Measurements from ENCODE around the gene DPF1.

DPF1 gene

GRCh38 chr19:38224014-38224862, at the start of gene DPF1:
Gene DPF1, minus strand, starts transcription at chr19:38224222. Its CDS starts 80 bp downstream, at chr19:38224142.
- in situ Hi-C loops (cut with MboI; ENCODE audit: low sequenced_read_pairs, unreplicated experiment): no loop called here
- peak; percentile 97 for DNase-seq (ENCODE audit: low spot score)
- TF ChIP-seq CTCF (IDR thresholded peaks at IDR 0.05; ENCODE audit: borderline replicate concordance, control extremely low read depth, extremely low read depth, insufficient read depth, missing control alignments): peak; percentile 15

- no peak for TF ChIP-seq CTCF (IDR thresholded peaks at IDR 0.05; ENCODE audit: borderline replicate concordance, control extremely low read depth, extremely low read depth, insufficient read depth, missing control alignments)
- in situ Hi-C loops (cut with MboI; ENCODE audit: low sequenced_read_pairs, unreplicated experiment): no loop called here
- DNase-seq (ENCODE audit: low spot score): no peak
Observed at GRCh38 chr19:38273499-38273898, 49.5 kb upstream of the DPF1 start.

- DNase-seq (ENCODE audit: low spot score): no peak
- TF ChIP-seq CTCF (IDR thresholded peaks at IDR 0.05; ENCODE audit: borderline replicate concordance, control extremely low read depth, extremely low read depth, insufficient read depth, missing control alignments): no peak
- in situ Hi-C loops (cut with MboI; ENCODE audit: low sequenced_read_pairs, unreplicated experiment): no loop called here
Observed at GRCh38 chr19:38270587-38271167, 46.7 kb upstream of the DPF1 start.

- TF ChIP-seq CTCF (IDR thresholded peaks at IDR 0.05; ENCODE audit: borderline replicate concordance, control extremely low read depth, extremely low read depth, insufficient read depth, missing control alignments): no peak
- in situ Hi-C loops (cut with MboI; ENCODE audit: low sequenced_read_pairs, unreplicated experiment): no loop called here
- DNase-seq (ENCODE audit: low spot score): no peak
Observed at GRCh38 chr19:38268539-38268938, 44.5 kb upstream of the DPF1 start.

- in situ Hi-C loops (cut with MboI; ENCODE audit: low sequenced_read_pairs, unreplicated experiment): no loop called here
- DNase-seq (ENCODE audit: low spot score): no peak
- no peak for TF ChIP-seq CTCF (IDR thresholded peaks at IDR 0.05; ENCODE audit: borderline replicate concordance, control extremely low read depth, extremely low read depth, insufficient read depth, missing control alignments)
Observed at GRCh38 chr19:38267761-38268483, 43.9 kb upstream of the DPF1 start.

- in situ Hi-C loops (cut with MboI; ENCODE audit: low sequenced_read_pairs, unreplicated experiment): no loop called here
- DNase-seq (ENCODE audit: low spot score): no peak
Observed at GRCh38 chr19:38266981-38267597, 43.1 kb upstream of the DPF1 start.

More at GRCh38 chr19:38266981-38267597, 43.1 kb upstream of the DPF1 start:
- no peak for TF ChIP-seq CTCF (IDR thresholded peaks at IDR 0.05; ENCODE audit: borderline replicate concordance, control extremely low read depth, extremely low read depth, insufficient read depth, missing control alignments)
